Endothelial cell of umbilical vein (primary cell): ENCODE results near the gene IGSF23.

Experiments used
- CTCF ChIP-seq, 2 donors: IDR thresholded peaks; 1 replicate in 1 of 2; 2 replicates in 1 of 2; pipeline ENCODE4 v1.5.1; 2011; ENCODE audit warnings: low read length in 2 of 2, mild to moderate bottlenecking in 2 of 2, moderate library complexity in 2 of 2, control low read depth in 1 of 2, inconsistent platforms in 1 of 2, low read depth in 1 of 2; ENCODE audit not compliant: insufficient read depth in 1 of 2; ENCODE audit errors: extremely low read depth in 1 of 2
- EZH2 ChIP-seq: IDR thresholded peaks from 2 replicates; pipeline ENCODE4 v1.6.1; 2012; ENCODE audit warnings: borderline replicate concordance, low read depth, mild to moderate bottlenecking, moderate library complexity, low read length, inconsistent platforms; ENCODE audit not compliant: severe bottlenecking
- GATA2 ChIP-seq: IDR thresholded peaks from 2 replicates; pipeline ENCODE4 v1.7.0; 2011; ENCODE audit warnings: low read depth, mild to moderate bottlenecking, moderate library complexity, mixed read lengths, low read length; ENCODE audit not compliant: insufficient read length, insufficient read depth
- MAX ChIP-seq: IDR thresholded peaks from 2 replicates; pipeline ENCODE4 v1.6.1; 2011; ENCODE audit not compliant: insufficient read depth, insufficient read length
- POLR2A ChIP-seq: IDR thresholded peaks from 2 replicates; pipeline ENCODE4 v1.6.1; 2012; ENCODE audit warnings: low read depth, mild to moderate bottlenecking, control low read depth, low read length
- POLR2AphosphoS5 ChIP-seq: IDR thresholded peaks from 2 replicates; pipeline ENCODE4 v1.6.1; 2012; ENCODE audit warnings: low read depth, mild to moderate bottlenecking, control low read depth, low read length, moderate library complexity; ENCODE audit not compliant: insufficient read depth

- TF ChIP-seq CTCF (IDR thresholded peaks at IDR 0.05; ENCODE audit: extremely low read depth in 1 of 2, insufficient read depth in 1 of 2, low read depth in 1 of 2, low read length in 2 of 2): no peak
- no peak for TF ChIP-seq MAX
- TF ChIP-seq POLR2A: no peak
- TF ChIP-seq POLR2AphosphoS5: no peak
- TF ChIP-seq GATA2: no peak
- no peak for TF ChIP-seq EZH2
These were observed 32.7 kb downstream of the IGSF23 start for GRCh38 chr19:44646049-44646416.
